K562 (cell line): ENCODE data around the gene FAM89B. TPM values are rescaled to one million over a fixed set of nuclear protein-coding genes. Genes with fewer than 3 reads are reported as not detected.

Experiments used
- ARID4B ChIP-seq: sonication (generic); formaldehyde crosslinking; IDR thresholded peaks from 2 replicates; pipeline ENCODE4 v1.8.0; 2022; ENCODE audit warnings: mild to moderate bottlenecking, missing genetic modification reagents
- FOXA3 ChIP-seq, 2 experiments: fragments of 450-650 bp in 1 of 2; sonication (generic) in 1 of 2; formaldehyde crosslinking; IDR thresholded peaks in 1 of 2; conservative IDR thresholded peaks in 1 of 2; 2 replicates each; pipeline versions ENCODE4 v1.4.0 to v1.8.0; 2020 to 2022; ENCODE audit warnings: mild to moderate bottlenecking in 2 of 2, missing genetic modification reagents in 1 of 2
- HLTF ChIP-seq: fragments of 450-650 bp; IDR thresholded peaks from 2 replicates; pipeline ENCODE4 v1.6.1; 2016
- KLF1 ChIP-seq: fragments of 450-650 bp; IDR thresholded peaks from 2 replicates; pipeline ENCODE4 v1.6.1; 2016; ENCODE audit warnings: missing genetic modification characterization, missing compliant biosample characterization
- RB1 ChIP-seq: fragments of 450-650 bp; IDR thresholded peaks from 2 replicates; pipeline ENCODE4 v1.6.1; 2017; ENCODE audit warnings: low read depth, mild to moderate bottlenecking
- SMARCB1 ChIP-seq: IDR thresholded peaks from 2 replicates; pipeline ENCODE4 v1.6.1; 2011; ENCODE audit warnings: improper control_type of control experiment, low read depth; ENCODE audit not compliant: insufficient read length
- TBP ChIP-seq: optimal IDR thresholded peaks from 2 replicates; pipeline ENCODE3; 2011; ENCODE audit warnings: low read depth, low read length, improper control_type of control experiment
- TSHZ1 ChIP-seq: fragments of 250-450 bp; sonication (Bioruptor Pico); IDR thresholded peaks from 2 replicates; pipeline ENCODE4 v1.4.0; 2020; ENCODE audit warnings: mild to moderate bottlenecking, moderate library complexity
- ZBTB34 ChIP-seq: fragments of 250-450 bp; sonication (Bioruptor Pico); IDR thresholded peaks from 2 replicates; pipeline ENCODE4 v1.8.0; 2021; ENCODE audit warnings: mild to moderate bottlenecking, moderate library complexity
- ZC3H4 ChIP-seq: sonication (generic); formaldehyde crosslinking; IDR thresholded peaks from 2 replicates; pipeline ENCODE4 v1.9.0; 2021; ENCODE audit warnings: missing genetic modification reagents, borderline replicate concordance
- ZKSCAN8 ChIP-seq: fragments of 200-800 bp; sonication (Bioruptor generic); IDR thresholded peaks from 2 replicates; pipeline ENCODE4 v1.6.1; 2016; ENCODE audit warnings: missing genetic modification characterization, missing compliant biosample characterization
- ZNF12 ChIP-seq: sonication (generic); formaldehyde crosslinking; IDR thresholded peaks from 2 replicates; pipeline ENCODE4 v1.4.0; 2020; ENCODE audit warnings: mild to moderate bottlenecking, missing genetic modification reagents
- ZNF184 ChIP-seq: sonication (generic); formaldehyde crosslinking; IDR thresholded peaks from 2 replicates; pipeline ENCODE4 v1.5.0; 2020; ENCODE audit warnings: missing genetic modification reagents
- ZNF197 ChIP-seq: fragments of 200-800 bp; sonication (Bioruptor generic); IDR thresholded peaks from 2 replicates; pipeline ENCODE4 v1.6.1; 2016; ENCODE audit warnings: low read depth, missing genetic modification characterization, missing compliant biosample characterization
- ZNF695 ChIP-seq: fragments of 450-650 bp; formaldehyde crosslinking; IDR thresholded peaks from 2 replicates; pipeline ENCODE4 v1.4.0; 2020; ENCODE audit warnings: mild to moderate bottlenecking, moderate library complexity
- polyA plus RNA-seq, 8 experiments: library from polyadenylated mRNA; depleted of rRNA in 4 of 8; stranded (reverse) in 5 of 8; unstranded in 3 of 8; fragments of >200 nt; fragmentation: Nextera tagmentation in 2 of 8; fragmentation: Illumina TruSeq in 1 of 8; extraction: Ambion mirVana in 2 of 8; extraction: Trizol in 1 of 8; gene quantifications; 2 replicates each; pipeline versions ENCODE4 v1.2.1 to v1.2.3, GENCODE V29; 2011 to 2014; ENCODE audit warnings: inconsistent platforms in 1 of 8, missing spikeins in 1 of 8
- total RNA-seq, 7 experiments: library from RNA; depleted of rRNA in 6 of 7; stranded (reverse); fragments of >200 nt in 6 of 7; fragmentation: Illumina TruSeq in 2 of 7; extraction: Trizol in 2 of 7; gene quantifications; 2 replicates each; pipeline versions ENCODE4 v1.2.1 to v1.2.3, GENCODE V29; 2011 to 2021; ENCODE audit warnings: low replicate concordance in 1 of 7

FAM89B gene
- total and polyA plus RNA-seq, 9 of the 15 experiments (the other 6 are each of a cell fraction or from before 2014, with no cell fraction given) = 0.32 to 27.6 (median 11.9) TPM

- TF ChIP-seq ZC3H4 (no peak), RB1 (peak; percentile 77), TSHZ1 (CRISPR knock-in tag) (no peak), ZNF12 (CRISPR knock-in tag) (no peak), HLTF (no peak), FOXA3 (CRISPR knock-in tag; conservative IDR thresholded peaks at IDR 0.05 in 1 of 2, IDR thresholded peaks at IDR 0.05 in 1 of 2) (peak in 1 of 2 experiments; percentile 53; a peak in 1 of 4 replicates), ZNF695 (CRISPR knock-in tag) (no peak), ZKSCAN8 (CRISPR knock-in tag) (no peak), ARID4B (CRISPR knock-in tag) (peak; percentile 79), ZNF184 (CRISPR knock-in tag) (0 out of 2 replicates have a peak, but pooled peaks have one; percentile 36), TBP (peak; percentile 35), SMARCB1 (no peak), KLF1 (no peak), ZNF197 (CRISPR knock-in tag) (no peak), ZBTB34 (CRISPR knock-in tag) (no peak)
Observed at GRCh38 chr11:65524741-65525545, 47.4 kb upstream of the FAM89B start, which contains the start of gene SCYL1 (continued).
